ENCODE data around the gene OR51D1.

GRCh38 chr11:4642043-4642442 is 4.8 kb downstream of the OR51D1 start:
- TF ChIP-seq CTCF (IDR thresholded peaks at IDR 0.05) (no peak), POLR2A (IDR thresholded peaks at IDR 0.05) (no peak)

Measured in body of pancreas (tissue), 4 donors.